Upper lobe of left lung (tissue), 4 donors: ENCODE results near the gene ANKRD10.

Source experiments
- EP300 ChIP-seq, 4 donors: sonication (generic); formaldehyde crosslinking; IDR thresholded peaks; one replicate each; pipeline ENCODE4 v1.5.1; 2017; ENCODE audit warnings: antibody characterized with exemption in 4 of 4, control low read depth in 2 of 4
- POLR2A ChIP-seq, 4 donors: fragments of 450-650 bp; IDR thresholded peaks; one replicate each; pipeline ENCODE4 v1.5.1; 2016 to 2017; ENCODE audit warnings: antibody characterized with exemption in 4 of 4, mild to moderate bottlenecking in 2 of 4
- TF ChIP-seq, protein P1 (sequence below), 6 experiments: fragments of 450-650 bp in 4 of 6; fragments of 200-600 bp in 2 of 6; sonication (generic) in 2 of 6; IDR thresholded peaks; one replicate each; pipeline ENCODE4 v1.5.1; 2016 to 2019; ENCODE audit warnings: antibody characterized with exemption in 6 of 6

DNA sequence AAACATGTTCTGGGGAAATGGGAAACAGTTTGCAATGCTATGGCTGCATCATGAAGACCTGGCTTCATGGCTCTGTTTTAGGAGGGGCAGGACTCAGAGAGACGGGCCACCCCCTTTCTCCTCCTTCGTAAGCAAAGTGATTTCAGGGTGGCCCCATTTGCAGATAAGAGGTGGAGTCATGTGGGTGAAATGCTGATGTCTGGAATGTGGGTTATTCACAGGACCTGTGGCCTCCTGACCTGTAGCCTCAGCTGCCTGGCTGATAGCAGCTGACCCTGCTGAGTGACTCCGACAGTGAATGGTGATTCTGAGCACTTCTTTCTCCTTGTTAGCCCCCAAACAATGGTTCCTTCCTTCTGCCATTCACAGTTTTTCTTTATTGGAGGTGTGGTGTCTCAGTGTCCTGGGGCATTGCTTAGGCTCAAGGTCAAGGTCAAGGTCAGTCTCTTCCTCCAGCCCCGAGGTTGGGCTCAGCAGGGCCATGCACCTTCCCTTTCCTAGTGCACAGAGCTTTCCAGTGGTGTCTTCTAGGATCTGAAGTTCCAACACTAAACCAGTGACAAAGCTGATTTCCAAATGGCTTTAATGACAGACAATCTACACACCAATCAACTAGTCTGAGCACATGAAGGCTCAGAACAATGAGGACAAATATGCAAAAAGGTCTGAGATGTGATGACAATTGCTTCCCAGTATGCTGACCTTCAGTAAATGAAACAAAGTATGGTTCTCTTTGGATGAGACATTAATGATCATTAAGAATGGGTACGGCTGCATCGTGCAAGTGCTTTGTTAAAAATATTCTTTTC is 49.6 kb upstream of the ANKRD10 start:
- TF ChIP-seq, protein P1, sequence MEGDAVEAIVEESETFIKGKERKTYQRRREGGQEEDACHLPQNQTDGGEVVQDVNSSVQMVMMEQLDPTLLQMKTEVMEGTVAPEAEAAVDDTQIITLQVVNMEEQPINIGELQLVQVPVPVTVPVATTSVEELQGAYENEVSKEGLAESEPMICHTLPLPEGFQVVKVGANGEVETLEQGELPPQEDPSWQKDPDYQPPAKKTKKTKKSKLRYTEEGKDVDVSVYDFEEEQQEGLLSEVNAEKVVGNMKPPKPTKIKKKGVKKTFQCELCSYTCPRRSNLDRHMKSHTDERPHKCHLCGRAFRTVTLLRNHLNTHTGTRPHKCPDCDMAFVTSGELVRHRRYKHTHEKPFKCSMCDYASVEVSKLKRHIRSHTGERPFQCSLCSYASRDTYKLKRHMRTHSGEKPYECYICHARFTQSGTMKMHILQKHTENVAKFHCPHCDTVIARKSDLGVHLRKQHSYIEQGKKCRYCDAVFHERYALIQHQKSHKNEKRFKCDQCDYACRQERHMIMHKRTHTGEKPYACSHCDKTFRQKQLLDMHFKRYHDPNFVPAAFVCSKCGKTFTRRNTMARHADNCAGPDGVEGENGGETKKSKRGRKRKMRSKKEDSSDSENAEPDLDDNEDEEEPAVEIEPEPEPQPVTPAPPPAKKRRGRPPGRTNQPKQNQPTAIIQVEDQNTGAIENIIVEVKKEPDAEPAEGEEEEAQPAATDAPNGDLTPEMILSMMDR (IDR thresholded peaks at IDR 0.05), result no peak
- TF ChIP-seq EP300 (IDR thresholded peaks at IDR 0.05), result no peak
- no peak for TF ChIP-seq POLR2A (IDR thresholded peaks at IDR 0.05)
